GM12878 (cell line): ENCODE results near the gene ADRA2C. TPM values are rescaled to one million over a fixed set of nuclear protein-coding genes. Genes with fewer than 3 reads are reported as not detected.

ENCODE experiments used
- ATAC-seq: fragments of 200-7000 bp; cut with Tn5 transposase; 3 replicates; pipeline ENCODE4 v1.9.1; 2020; ENCODE audit warnings: mild to moderate bottlenecking, moderate library complexity
- BruUV-seq: library from RNA; stranded (reverse); fragments of 400-500 nt; replicated peaks from 2 replicates; lab custom pipeline; 2021; lab: Mats Ljungman, UMichigan
- CTCF ChIA-PET: fragments of 300-600 bp; sonication (Branson Sonifier 250); formaldehyde crosslinking; extraction: SDS; loops from one replicate; lab custom pipeline; 2021; ENCODE audit warnings: inconsistent platforms; lab: Yijun Ruan, JAX
- POLR2A ChIA-PET: fragments of 350-600 bp; formaldehyde crosslinking; extraction: SDS; loops from one replicate; lab custom pipeline; 2021; ENCODE audit warnings: inconsistent platforms; lab: Charles Lee
- RAD21 ChIA-PET: fragments of 300-600 bp; sonication (Branson Sonifier 250); formaldehyde crosslinking; loops from one replicate; lab custom pipeline; 2023; ENCODE audit warnings: antibody characterized with exemption; ENCODE audit not compliant: unreplicated experiment; lab: Charles Lee
- SMC1A ChIA-PET: fragments of 300-600 bp; sonication (Branson Sonifier 250); formaldehyde crosslinking; loops from one replicate; lab custom pipeline; 2023; ENCODE audit not compliant: unreplicated experiment, uncharacterized antibody; lab: Charles Lee
- DNase-seq: peaks from one replicate; pipeline ENCODE4 v3.0.0-alpha.2; 2011; ENCODE audit warnings: low read depth, low spot score
- FAIRE-seq: peaks from 3 replicates; lab custom pipeline; 2011; peaks lifted over from hg19 to GRCh38; lab: Jason Lieb, UNC
- H2AFZ ChIP-seq: 2 replicates; pipeline ENCODE4 v1.6.0; 2011; ENCODE audit warnings: low read depth, low read length, control low read depth; ENCODE audit not compliant: control insufficient read depth
- H3K27ac ChIP-seq: 2 replicates; pipeline ENCODE4 v1.5.1; 2011; ENCODE audit warnings: control low read depth; ENCODE audit not compliant: control insufficient read depth, insufficient read depth
- H3K27me3 ChIP-seq, 2 experiments: replicated peaks in 1 of 2; 2 replicates each; pipeline versions ENCODE4 v1.6.0 to v1.6.1; 2011; ENCODE audit warnings: low read length in 1 of 2; ENCODE audit not compliant: control insufficient read depth in 2 of 2, insufficient read depth in 2 of 2
- H3K36me3 ChIP-seq, 2 experiments: 2 replicates each; pipeline ENCODE4 v1.5.1; 2011; ENCODE audit warnings: low read length in 1 of 2; ENCODE audit not compliant: control insufficient read depth in 2 of 2, insufficient read depth in 2 of 2
- H3K4me1 ChIP-seq: 2 replicates; pipeline ENCODE4 v1.6.1; 2011; ENCODE audit warnings: mild to moderate bottlenecking, low read length, moderate library complexity, mixed read lengths; ENCODE audit not compliant: control insufficient read depth, insufficient read depth
- H3K4me2 ChIP-seq: 2 replicates; pipeline ENCODE4 v1.6.0; 2011; ENCODE audit warnings: control low read depth; ENCODE audit not compliant: control insufficient read depth, insufficient read depth
- H3K4me3 ChIP-seq: fragments of 200-600 bp; sonication (generic); 2 replicates; pipeline ENCODE4 v1.5.1; 2016
- H3K79me2 ChIP-seq: 2 replicates; pipeline ENCODE4 v1.6.0; 2011; ENCODE audit warnings: low read length; ENCODE audit not compliant: control insufficient read depth, insufficient read depth
- H3K9ac ChIP-seq: 2 replicates; pipeline ENCODE4 v1.8.0; 2011; ENCODE audit warnings: low read length, control low read depth, mixed read lengths; ENCODE audit not compliant: control insufficient read depth, insufficient read depth
- H3K9me3 ChIP-seq: replicated peaks from 3 replicates; pipeline ENCODE4 v1.5.1; 2011; ENCODE audit warnings: mild to moderate bottlenecking, low read length; ENCODE audit not compliant: control insufficient read depth, insufficient read depth
- H4K20me1 ChIP-seq: 2 replicates; pipeline ENCODE4 v1.6.0; 2011; ENCODE audit not compliant: control insufficient read depth, insufficient read depth
- ASH2L ChIP-seq: fragments of 300-600, 200-600 bp; sonication (generic); IDR thresholded peaks from 2 replicates; pipeline ENCODE4 v1.6.1; 2017; ENCODE audit warnings: low read depth, mild to moderate bottlenecking, borderline replicate concordance
- CREM ChIP-seq: IDR thresholded peaks from 2 replicates; pipeline ENCODE4 v1.6.1; 2014; ENCODE audit warnings: antibody characterized with exemption, low read depth
- DPF2 ChIP-seq: fragments of 450-650 bp; IDR thresholded peaks from 2 replicates; pipeline ENCODE4 v1.6.1; 2017; ENCODE audit warnings: mild to moderate bottlenecking
- ELK1 ChIP-seq: IDR thresholded peaks from 2 replicates; pipeline ENCODE4 v1.6.1; 2012; ENCODE audit warnings: low read depth, low read length, improper control_type of control experiment
- HCFC1 ChIP-seq: fragments of 150-350 bp; IDR thresholded peaks from 2 replicates; pipeline ENCODE4 v1.6.1; 2014; ENCODE audit warnings: low read length
- IRF4 ChIP-seq: IDR thresholded peaks from 2 replicates; pipeline ENCODE4 v1.6.1; 2011; ENCODE audit warnings: low read depth, low read length
- MTA3 ChIP-seq: IDR thresholded peaks from 2 replicates; pipeline ENCODE4 v1.6.1; 2012; ENCODE audit warnings: low read length, inconsistent platforms, borderline replicate concordance
- MYB ChIP-seq: fragments of 150-350 bp; IDR thresholded peaks from 2 replicates; pipeline ENCODE4 v1.6.1; 2014; ENCODE audit warnings: mild to moderate bottlenecking, low read depth, low read length, borderline replicate concordance
- NFIC ChIP-seq: IDR thresholded peaks from 2 replicates; pipeline ENCODE4 v1.6.1; 2012; ENCODE audit warnings: low read depth, mild to moderate bottlenecking, inconsistent platforms, low read length, moderate library complexity
- NFXL1 ChIP-seq: fragments of 450-650 bp; IDR thresholded peaks from 2 replicates; pipeline ENCODE4 v1.6.1; 2017; ENCODE audit warnings: antibody characterized with exemption, mild to moderate bottlenecking, borderline replicate concordance
- NFYB ChIP-seq: IDR thresholded peaks from 2 replicates; pipeline ENCODE4 v1.6.1; 2011; ENCODE audit warnings: low read depth, mild to moderate bottlenecking, low read length, improper control_type of control experiment, moderate library complexity; ENCODE audit not compliant: insufficient read depth
- RAD21 ChIP-seq: IDR thresholded peaks from 2 replicates; pipeline ENCODE4 v1.6.1; 2011; ENCODE audit warnings: mild to moderate bottlenecking, low read depth, low read length, moderate library complexity; ENCODE audit not compliant: insufficient read depth
- ZBTB40 ChIP-seq: fragments of 450-650 bp; IDR thresholded peaks from 2 replicates; pipeline ENCODE4 v1.6.1; 2016; ENCODE audit warnings: mild to moderate bottlenecking, moderate library complexity, borderline replicate concordance
- ZNF384 ChIP-seq: IDR thresholded peaks from 2 replicates; pipeline ENCODE4 v1.6.1; 2012; ENCODE audit warnings: low read depth, mild to moderate bottlenecking, low read length, improper control_type of control experiment, borderline replicate concordance
- WGBS: methylation state at CpG from one replicate; pipeline ENCODE4 v1.1.6; 2016; ENCODE audit warnings: low lambda C conversion rate; ENCODE audit not compliant: insufficient replicate concordance, insufficient coverage; ENCODE audit errors: missing lambda C conversion rate; 5-methylcytosine and 5-hydroxymethylcytosine counted together
- in situ Hi-C: fragments of 300-500 bp; cut with MboI; formaldehyde crosslinking; loops from 9 replicates; pipeline ENCODE4 v1.14.3; 2018; ENCODE audit warnings: mixed read lengths
- intact Hi-C: fragments of 100-400 bp; cut with micrococcal nuclease; formaldehyde crosslinking; loops from one replicate; pipeline ENCODE4 v1.14.2; 2022; ENCODE audit not compliant: unreplicated experiment
- polyA plus RNA-seq, 11 experiments: library from polyadenylated mRNA; depleted of rRNA in 4 of 11; unstranded in 6 of 11; stranded (reverse) in 5 of 11; fragments of >200 nt; fragmentation: Nextera tagmentation in 4 of 11; fragmentation: Illumina TruSeq in 1 of 11; extraction: Ambion mirVana in 4 of 11; extraction: Trizol in 1 of 11; gene quantifications; 1 replicate in 1 of 11; 2 replicates in 10 of 11; pipeline versions ENCODE4 v1.2.1 to v1.2.3, GENCODE V29; 2011 to 2016; ENCODE audit warnings: inconsistent platforms in 2 of 11, missing spikeins in 2 of 11, low read depth in 1 of 11
- total RNA-seq, 4 experiments: library from RNA; depleted of rRNA in 3 of 4; stranded (reverse); fragments of >200 nt in 3 of 4; fragmentation: Illumina TruSeq in 1 of 4; extraction: Trizol in 1 of 4; gene quantifications; 2 replicates each; pipeline versions ENCODE4 v1.2.1 to v1.2.3, GENCODE V29; 2013 to 2021

ADRA2C gene
- total and polyA plus RNA-seq, 10 of the 15 experiments (the other 5 are each of a cell fraction or from before 2014, with no cell fraction given) = 0.15 TPM; not detected in 9

GRCh38 chr4:3719191-3719590 lies 47.0 kb upstream of the ADRA2C start:
- TF ChIP-seq ELK1 (no peak), CREM (no peak), NFYB (no peak), MYB (no peak)
- ChIA-PET SMC1A (no interaction called here), POLR2A (no interaction called here), RAD21 (no interaction called here), CTCF (no interaction called here)
- Histone ChIP-seq H3K4me3 (no peak overlapping the region), H4K20me1 (no peaks in the 10 kb centered on the region), H3K4me2 (no peak overlapping the region), H3K4me1 (no peaks in the 10 kb centered on the region), H3K27ac (no peak overlapping the region), H3K79me2 (no peaks in the 10 kb centered on the region), H3K36me3 (no peaks in the 10 kb centered on the region), H2AFZ (no peak overlapping the region), H3K27me3 (no peaks in the 10 kb centered on the region; a peak in 1 of 4 replicates), H3K9ac (no peak overlapping the region), H3K9me3 (no peaks in the 10 kb centered on the region; the same call in 2 of the 3 replicates)
- in situ Hi-C loops (no loop called here), intact Hi-C loops (no loop called here)
- no TSS peak for BruUV-seq
- 6% methylated on average over 7 of the region's 7 CpGs for WGBS
- FAIRE-seq (no peak), ATAC-seq (no peak), DNase-seq (no peak)

- no TSS peak for BruUV-seq
- Histone ChIP-seq H3K36me3 (no peaks in the 10 kb centered on the region), H3K79me2 (no peaks in the 10 kb centered on the region), H3K4me3 (no peak overlapping the region), H3K27ac (no peak overlapping the region), H3K9me3 (no peaks in the 10 kb centered on the region; the same call in 2 of the 3 replicates), H2AFZ (no peak overlapping the region), H4K20me1 (no peaks in the 10 kb centered on the region), H3K9ac (no peak overlapping the region), H3K27me3 (no peaks in the 10 kb centered on the region; a peak in 1 of 4 replicates), H3K4me1 (no peaks in the 10 kb centered on the region), H3K4me2 (no peak overlapping the region)
- ChIA-PET CTCF (no interaction called here), SMC1A (no interaction called here), POLR2A (no interaction called here), RAD21 (no interaction called here)
- 20% methylated on average over 9 of the region's 11 CpGs for WGBS
- ATAC-seq (no peak), DNase-seq (no peak)
- in situ Hi-C loops (no loop called here), intact Hi-C loops (no loop called here)
- TF ChIP-seq IRF4 = no peak
- TF ChIP-seq DPF2 = no peak
- TF ChIP-seq MTA3 = no peak
- TF ChIP-seq HCFC1 = no peak
- TF ChIP-seq ZNF384 = no peak
- TF ChIP-seq NFIC = no peak
- no peak for TF ChIP-seq ZBTB40
- no peak for TF ChIP-seq RAD21
- TF ChIP-seq ASH2L = no peak
- TF ChIP-seq NFXL1 = no peak
- TF ChIP-seq, all 136 proteins: peak for 0
- no peak for FAIRE-seq
These were observed 46.3 kb upstream of the ADRA2C start for GRCh38 chr4:3719836-3720235.
